Mesenchymal stem cell (in vitro differentiated cells and primary cell): ENCODE measurements around the gene COPA.

Source experiments
- DNase-seq: peaks from one replicate; pipeline ENCODE4 v3.0.0-alpha.2; 2013
- H2AFZ ChIP-seq: one replicate; pipeline ENCODE4 v1.6.1; 2013; ENCODE audit warnings: low read depth, mild to moderate bottlenecking, control low read depth, inconsistent platforms, low read length, moderate library complexity
- H2AK5ac ChIP-seq: 2 replicates; pipeline ENCODE4 v1.6.1; 2013; ENCODE audit warnings: low read length, moderate library complexity, mild to moderate bottlenecking, inconsistent platforms; ENCODE audit not compliant: severe bottlenecking
- H2BK120ac ChIP-seq: one replicate; pipeline ENCODE4 v1.6.1; 2013; ENCODE audit warnings: low read depth, mild to moderate bottlenecking, inconsistent platforms, low read length, moderate library complexity
- H2BK12ac ChIP-seq, 2 experiments: one replicate each; pipeline ENCODE4 v1.6.1; 2013; ENCODE audit warnings: inconsistent platforms in 2 of 2, low read length in 2 of 2, mild to moderate bottlenecking in 2 of 2, moderate library complexity in 2 of 2, control low read depth in 1 of 2
- H2BK15ac ChIP-seq: one replicate; pipeline ENCODE4 v1.6.1; 2013; ENCODE audit warnings: mild to moderate bottlenecking, low read depth, inconsistent platforms; ENCODE audit not compliant: poor library complexity, severe bottlenecking
- H2BK5ac ChIP-seq: 2 replicates; pipeline ENCODE4 v1.6.1; 2013; ENCODE audit warnings: low read depth, mild to moderate bottlenecking, low read length, control low read depth, inconsistent platforms; ENCODE audit not compliant: poor library complexity, severe bottlenecking
- H3K14ac ChIP-seq, 2 experiments: one replicate each; pipeline ENCODE4 v1.6.1; 2013; ENCODE audit warnings: inconsistent platforms in 2 of 2, low read length in 2 of 2, control low read depth in 1 of 2, mild to moderate bottlenecking in 1 of 2, moderate library complexity in 1 of 2
- H3K18ac ChIP-seq, 2 experiments: one replicate each; pipeline ENCODE4 v1.6.1; 2013; ENCODE audit warnings: inconsistent platforms in 2 of 2, low read length in 2 of 2, control low read depth in 1 of 2, low read depth in 1 of 2, mild to moderate bottlenecking in 1 of 2
- H3K23ac ChIP-seq, 2 experiments: one replicate each; pipeline ENCODE4 v1.6.1; 2013; ENCODE audit warnings: inconsistent platforms in 2 of 2, low read length in 2 of 2, mild to moderate bottlenecking in 2 of 2, moderate library complexity in 2 of 2, control low read depth in 1 of 2
- H3K27ac ChIP-seq: 2 replicates; pipeline ENCODE4 v1.5.1; 2013; ENCODE audit warnings: mild to moderate bottlenecking, moderate library complexity, low read length, control low read depth, inconsistent platforms; ENCODE audit not compliant: poor library complexity, severe bottlenecking
- H3K27me3 ChIP-seq, 2 experiments: 2 replicates each; pipeline versions ENCODE4 v1.6.1 to v1.7.0; 2013; ENCODE audit warnings: low read length in 2 of 2, mild to moderate bottlenecking in 2 of 2, moderate library complexity in 2 of 2, control low read depth in 1 of 2, inconsistent platforms in 1 of 2; ENCODE audit not compliant: control insufficient read depth in 1 of 2, insufficient read depth in 1 of 2
- H3K36me3 ChIP-seq, 2 experiments: 2 replicates each; pipeline versions ENCODE4 v1.6.1 to v1.7.0; 2013; ENCODE audit warnings: low read length in 2 of 2, control low read depth in 1 of 2, inconsistent platforms in 1 of 2, low read depth in 1 of 2, mild to moderate bottlenecking in 1 of 2; ENCODE audit not compliant: insufficient read depth in 2 of 2, control insufficient read depth in 1 of 2
- H3K4ac ChIP-seq, 2 experiments: one replicate each; pipeline ENCODE4 v1.6.1; 2013; ENCODE audit warnings: inconsistent platforms in 2 of 2, low read length in 2 of 2, mild to moderate bottlenecking in 2 of 2, moderate library complexity in 2 of 2, control low read depth in 1 of 2, low read depth in 1 of 2
- H3K4me1 ChIP-seq: 2 replicates; pipeline ENCODE4 v1.6.1; 2013; ENCODE audit warnings: low read depth, low read length, control low read depth; ENCODE audit not compliant: control insufficient read depth, insufficient read depth
- H3K4me2 ChIP-seq: 2 replicates; pipeline ENCODE4 v1.6.1; 2013; ENCODE audit warnings: low read length, mild to moderate bottlenecking, inconsistent platforms; ENCODE audit not compliant: poor library complexity, severe bottlenecking
- H3K4me3 ChIP-seq, 2 experiments: 2 replicates each; pipeline versions ENCODE4 v1.5.1 to v1.7.0; 2013; ENCODE audit warnings: low read length in 2 of 2, mild to moderate bottlenecking in 2 of 2, control low read depth in 1 of 2, low read depth in 1 of 2; ENCODE audit not compliant: insufficient read depth in 1 of 2
- H3K79me1 ChIP-seq: replicated peaks from 2 replicates; pipeline ENCODE4 v1.6.1; 2013; ENCODE audit warnings: mild to moderate bottlenecking, control low read depth, low read length, inconsistent platforms; ENCODE audit not compliant: poor library complexity, severe bottlenecking
- H3K9ac ChIP-seq: 2 replicates; pipeline ENCODE4 v1.7.0; 2013; ENCODE audit warnings: mild to moderate bottlenecking, low read length, moderate library complexity
- H3K9me3 ChIP-seq: 2 replicates; pipeline ENCODE4 v1.7.0; 2013; ENCODE audit warnings: mild to moderate bottlenecking, low read length; ENCODE audit not compliant: control insufficient read depth
- H4K8ac ChIP-seq: one replicate; pipeline ENCODE4 v1.6.1; 2013; ENCODE audit warnings: inconsistent platforms, mild to moderate bottlenecking, low read length, moderate library complexity
- H4K91ac ChIP-seq: one replicate; pipeline ENCODE4 v1.6.1; 2013; ENCODE audit warnings: mild to moderate bottlenecking, low read length, inconsistent platforms
- WGBS: methylation state at CpG from one replicate; pipeline ENCODE4 v1.1.7; 2013; ENCODE audit warnings: mixed read lengths; 5-methylcytosine and 5-hydroxymethylcytosine counted together

COPA gene

DNA sequence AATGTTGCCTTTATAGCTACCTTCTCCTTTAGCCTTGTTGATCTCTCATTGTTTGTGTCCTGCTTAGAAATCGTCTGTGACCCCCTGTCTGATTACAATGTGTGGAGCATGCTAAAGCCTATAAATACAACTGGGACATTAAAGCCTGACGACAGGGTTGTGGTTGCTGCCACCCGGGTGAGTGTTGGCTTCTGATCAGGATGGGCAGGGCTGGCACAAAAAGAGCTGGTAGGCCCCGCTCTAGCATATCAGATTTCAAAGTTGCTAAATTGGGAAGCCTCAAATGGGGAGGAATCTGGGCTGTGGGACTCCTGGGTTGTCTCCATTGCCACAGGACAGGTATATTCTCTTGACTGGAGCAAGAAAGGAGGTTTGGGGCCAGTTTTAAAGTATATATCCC is 8.6 kb upstream of the COPA start:
- Histone ChIP-seq H3K27me3 (no peaks in the 10 kb centered on the region), H3K18ac (no peak overlapping the region), H3K79me1 (peaks cover 31% of the 10 kb centered on the region), H2BK12ac (no peak overlapping the region), H3K4me1 (no peaks in the 10 kb centered on the region), H3K9me3 (no peaks in the 10 kb centered on the region), H2BK15ac (no peak overlapping the region), H3K27ac (no peak overlapping the region), H3K14ac (no peak overlapping the region), H2AFZ (no peak overlapping the region), H4K8ac (no peak overlapping the region), H3K9ac (no peak overlapping the region), H2BK120ac (no peak overlapping the region), H2AK5ac (no peak overlapping the region), H3K36me3 (peaks cover 66 to 98% of the 10 kb centered on the region in 2 experiments), H4K91ac (no peak overlapping the region), H3K4me2 (no peak overlapping the region), H3K4me3 (no peak overlapping the region), H2BK5ac (no peak overlapping the region), H3K23ac (no peak overlapping the region), H3K4ac (no peak overlapping the region)
- WGBS: 95% methylated on average over 4 of the region's 4 CpGs
- DNase-seq: no peak

DNA sequence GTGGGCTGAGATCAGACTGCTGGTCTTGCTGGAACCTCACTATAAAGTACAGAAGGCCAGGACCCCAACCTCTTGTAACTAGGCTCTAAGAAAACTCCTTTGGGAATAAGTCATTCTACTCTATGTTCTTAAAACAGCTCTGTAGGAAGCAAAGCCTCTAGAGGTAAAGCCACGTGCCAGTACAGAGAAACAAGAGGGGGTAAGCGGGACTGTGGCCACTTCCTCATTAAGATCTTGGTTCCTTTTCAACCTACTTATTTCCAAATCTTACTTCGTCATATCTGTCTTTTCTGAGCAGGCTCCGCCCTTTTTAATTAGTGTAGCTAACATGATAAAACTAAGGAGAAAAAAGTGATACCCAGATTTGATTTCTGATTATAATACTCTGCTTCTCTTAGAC is 3.9 kb upstream of the COPA start:
- Histone ChIP-seq H3K18ac (no peak overlapping the region), H3K4me1 (no peaks in the 10 kb centered on the region), H3K79me1 (peaks cover 33% of the 10 kb centered on the region), H4K91ac (no peak overlapping the region), H2BK12ac (no peak overlapping the region), H2AK5ac (no peak overlapping the region), H3K9me3 (no peaks in the 10 kb centered on the region), H3K23ac (no peak overlapping the region), H3K4me3 (no peak overlapping the region), H3K27ac (no peak overlapping the region), H2BK15ac (no peak overlapping the region), H2BK120ac (no peak overlapping the region), H3K9ac (no peak overlapping the region), H3K27me3 (no peaks in the 10 kb centered on the region), H2BK5ac (no peak overlapping the region), H3K4me2 (no peak overlapping the region), H2AFZ (no peak overlapping the region), H3K4ac (no peak overlapping the region), H4K8ac (no peak overlapping the region), H3K36me3 (peaks cover 34 to 70% of the 10 kb centered on the region in 2 experiments), H3K14ac (no peak overlapping the region)
- no peak for DNase-seq
- WGBS: 95% methylated on average over 2 of the region's 4 CpGs

DNA sequence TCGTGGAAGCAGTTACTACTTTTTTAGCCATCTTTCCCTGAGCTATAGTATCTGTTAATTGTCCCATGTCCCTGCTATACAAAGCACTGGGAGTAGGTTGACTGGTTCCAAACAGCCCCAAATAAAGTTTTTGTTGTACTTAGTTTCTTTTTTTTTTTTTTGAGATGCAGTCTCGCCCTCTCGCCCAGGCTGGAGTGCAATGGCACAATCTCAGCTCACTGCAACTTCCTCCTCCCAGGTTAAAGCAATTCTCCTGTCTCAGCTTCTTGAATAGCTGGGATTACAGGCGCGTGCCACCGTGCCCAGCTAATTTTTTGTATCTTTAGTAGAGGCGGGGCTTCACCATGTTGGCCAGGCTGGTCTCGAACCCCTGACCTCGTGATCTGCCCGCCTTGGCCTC is 3.4 kb upstream of the COPA start:
- no peak overlapping the region for H2AFZ ChIP-seq
- H3K27ac ChIP-seq: no peak overlapping the region
- H3K4me3 ChIP-seq: no peak overlapping the region
- H3K79me1 ChIP-seq: peaks cover 29% of the 10 kb centered on the region
- H3K9ac ChIP-seq: no peak overlapping the region
- H2BK15ac ChIP-seq: no peak overlapping the region
- no peak overlapping the region for H3K4ac ChIP-seq
- no peaks in the 10 kb centered on the region for H3K27me3 ChIP-seq
- no peak for DNase-seq
- H4K91ac ChIP-seq: no peak overlapping the region
- H2BK120ac ChIP-seq: no peak overlapping the region
- 96% methylated on average over 8 of the region's 10 CpGs for WGBS
- no peak overlapping the region for H3K23ac ChIP-seq
- peaks cover 29 to 65% of the 10 kb centered on the region in 2 experiments for H3K36me3 ChIP-seq
- H2BK12ac ChIP-seq: no peak overlapping the region
- H3K14ac ChIP-seq: no peak overlapping the region
- H2AK5ac ChIP-seq: no peak overlapping the region
- no peak overlapping the region for H3K18ac ChIP-seq
- no peaks in the 10 kb centered on the region for H3K4me1 ChIP-seq
- no peak overlapping the region for H3K4me2 ChIP-seq
- H2BK5ac ChIP-seq: no peak overlapping the region
- no peaks in the 10 kb centered on the region for H3K9me3 ChIP-seq
- H4K8ac ChIP-seq: no peak overlapping the region

DNA sequence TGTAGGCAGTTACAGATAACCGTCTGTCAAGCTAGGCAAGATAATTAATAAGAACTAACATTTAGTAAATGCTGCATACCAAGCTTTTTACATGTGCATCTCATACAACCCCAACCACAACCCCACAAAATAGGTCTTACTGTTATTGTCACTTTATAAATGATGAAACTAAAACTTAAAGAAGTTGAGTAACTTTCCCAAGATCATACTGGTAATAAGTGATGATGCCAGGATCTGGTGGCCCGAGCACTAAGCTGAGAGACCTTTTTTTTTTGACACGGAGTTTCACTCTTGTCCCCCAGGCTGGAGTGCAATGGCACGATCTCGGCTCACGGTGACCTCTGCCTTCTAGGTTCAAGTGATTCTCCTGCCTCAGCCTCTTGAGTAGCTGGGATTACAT is 1.9 kb upstream of the COPA start:
- H3K9me3 ChIP-seq: no peaks in the 10 kb centered on the region
- H3K27ac ChIP-seq: no peak overlapping the region
- no peak overlapping the region for H3K4me2 ChIP-seq
- H3K4me1 ChIP-seq: no peaks in the 10 kb centered on the region
- H4K8ac ChIP-seq: no peak overlapping the region
- no peak for DNase-seq
- no peak overlapping the region for H2BK120ac ChIP-seq
- over 99% methylated on average over 6 of the region's 6 CpGs for WGBS
- H3K23ac ChIP-seq: no peak overlapping the region
- H3K4ac ChIP-seq: no peak overlapping the region
- H3K4me3 ChIP-seq: no peak overlapping the region
- no peak overlapping the region for H2AFZ ChIP-seq
- no peak overlapping the region for H2BK15ac ChIP-seq
- H3K27me3 ChIP-seq: no peaks in the 10 kb centered on the region
- H3K36me3 ChIP-seq: peaks cover 20 to 62% of the 10 kb centered on the region in 2 experiments
- peaks cover 25% of the 10 kb centered on the region for H3K79me1 ChIP-seq
- H4K91ac ChIP-seq: no peak overlapping the region
- H2BK5ac ChIP-seq: no peak overlapping the region
- no peak overlapping the region for H3K18ac ChIP-seq
- no peak overlapping the region for H3K9ac ChIP-seq
- no peak overlapping the region for H2AK5ac ChIP-seq
- no peak overlapping the region for H3K14ac ChIP-seq
- H2BK12ac ChIP-seq: no peak overlapping the region
